ENCODE results near the gene HAPLN2. TPM values are rescaled to one million over a fixed set of nuclear protein-coding genes. Genes with fewer than 3 reads are reported as not detected.
"Not testable (repeated sequence)": the region's sequence is repeated elsewhere in the genome, so short reads cannot be mapped to it uniquely, and the experiment has no call there.

The HAPLN2 gene
- total RNA-seq, 1 donor from 2014 or later = not detected

GRCh38 chr1:156583821-156584622 is 35.2 kb upstream of the HAPLN2 start:
- peaks cover 2% of the 10 kb centered on the region for H3K27me3 ChIP-seq (ENCODE audit: control insufficient read depth, insufficient read depth, low read length)
- no peak overlapping the region for H3K4me3 ChIP-seq (ENCODE audit: low read depth, low read length)
- DNase-seq (ENCODE audit: low read depth) = peak; percentile 57
- TF ChIP-seq CTCF (IDR thresholded peaks at IDR 0.05; ENCODE audit: insufficient read depth, low read length, poor library complexity, severe bottlenecking) = peak; percentile 92
- H3K36me3 ChIP-seq (ENCODE audit: control insufficient read depth, insufficient read depth, low read length) = no peaks in the 10 kb centered on the region

DNA sequence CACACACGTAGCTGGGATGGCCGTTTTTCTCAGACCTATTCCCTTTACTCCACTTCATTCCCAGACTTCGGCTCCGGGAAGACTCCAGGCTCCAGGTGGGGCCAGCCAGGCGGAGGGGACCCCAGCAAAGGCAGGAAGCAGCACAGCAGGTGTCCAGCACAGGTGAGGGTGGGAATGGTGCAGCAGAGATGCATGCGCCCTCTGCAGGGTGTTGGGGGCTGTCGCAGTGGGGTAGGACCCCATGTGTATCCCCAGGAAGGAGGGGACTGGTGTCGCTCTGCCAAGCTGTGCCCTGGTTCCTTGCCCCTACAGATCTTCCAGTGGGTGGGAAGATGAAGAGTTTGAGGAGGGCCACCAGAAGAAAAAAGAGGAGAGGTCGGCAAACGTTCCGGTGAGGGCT is 34.4 kb upstream of the HAPLN2 start:
- H3K36me3 ChIP-seq (ENCODE audit: control insufficient read depth, insufficient read depth, low read length) = no peaks in the 10 kb centered on the region
- no peak for DNase-seq (ENCODE audit: low read depth)
- TF ChIP-seq CTCF (IDR thresholded peaks at IDR 0.05; ENCODE audit: insufficient read depth, low read length, poor library complexity, severe bottlenecking) = peak; percentile 49
- no peak overlapping the region for H3K4me3 ChIP-seq (ENCODE audit: low read depth, low read length)
- peaks cover 2% of the 10 kb centered on the region for H3K27me3 ChIP-seq (ENCODE audit: control insufficient read depth, insufficient read depth, low read length)

DNA sequence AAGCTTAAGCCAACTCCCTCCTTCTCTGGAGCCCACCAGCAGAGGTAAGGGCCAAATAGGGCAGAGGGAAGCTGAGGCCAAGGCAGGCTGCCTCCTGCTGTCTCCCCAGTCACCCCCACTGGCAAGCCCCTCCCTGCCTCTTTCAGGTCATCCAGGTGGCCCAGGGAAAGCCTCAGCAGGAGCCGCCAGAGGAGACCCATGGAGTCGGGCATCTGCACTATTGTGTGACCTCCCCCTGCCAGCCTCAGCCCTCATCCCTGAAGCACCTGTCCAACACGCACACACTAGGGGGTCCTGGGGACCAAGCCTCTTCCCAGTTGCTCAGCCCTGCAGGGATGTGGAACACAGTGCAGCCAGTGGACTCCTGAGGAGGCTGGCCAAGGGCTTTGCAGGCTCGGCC is 32.9 kb upstream of the HAPLN2 start:
- no peak for DNase-seq (ENCODE audit: low read depth)
- H3K27me3 ChIP-seq (ENCODE audit: control insufficient read depth, insufficient read depth, low read length) = peaks cover 2% of the 10 kb centered on the region
- no peak overlapping the region for H3K4me3 ChIP-seq (ENCODE audit: low read depth, low read length)
- no peak for TF ChIP-seq CTCF (IDR thresholded peaks at IDR 0.05; ENCODE audit: insufficient read depth, low read length, poor library complexity, severe bottlenecking)
- no peaks in the 10 kb centered on the region for H3K36me3 ChIP-seq (ENCODE audit: control insufficient read depth, insufficient read depth, low read length)

DNA sequence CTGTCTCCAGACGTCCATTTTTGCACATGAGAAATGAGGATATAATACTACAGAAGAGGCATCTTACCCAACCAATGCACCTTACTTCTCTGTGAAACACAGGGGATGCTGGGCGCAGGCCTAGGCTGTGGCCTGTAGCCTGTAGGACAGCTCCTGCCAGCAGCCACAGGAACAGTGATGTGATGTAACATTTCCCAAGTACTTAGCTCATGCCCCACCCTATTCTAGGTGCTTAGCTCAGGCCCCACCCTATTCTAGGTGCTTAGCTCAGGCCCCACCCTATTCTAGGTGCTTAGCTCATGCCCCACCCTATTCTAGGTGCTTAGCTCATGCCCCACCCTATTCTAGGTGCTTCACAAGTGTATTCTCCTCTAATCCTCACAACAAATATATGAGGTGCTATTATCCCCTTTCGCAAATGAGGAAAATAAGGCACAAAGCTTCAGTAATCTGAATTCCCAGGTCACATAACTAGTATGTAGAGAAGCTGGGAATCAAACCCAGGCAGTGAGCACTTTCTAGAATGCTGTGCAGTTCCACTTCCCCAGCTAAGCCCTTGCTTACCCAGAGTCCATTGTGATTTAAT is 32.2 kb upstream of the HAPLN2 start:
- H3K27me3 ChIP-seq (ENCODE audit: control insufficient read depth, insufficient read depth, low read length) = peaks cover 2% of the 10 kb centered on the region
- no peak overlapping the region for H3K4me3 ChIP-seq (ENCODE audit: low read depth, low read length)
- no peak for TF ChIP-seq CTCF (IDR thresholded peaks at IDR 0.05; ENCODE audit: insufficient read depth, low read length, poor library complexity, severe bottlenecking)
- no peak for DNase-seq (ENCODE audit: low read depth)
- no peaks in the 10 kb centered on the region for H3K36me3 ChIP-seq (ENCODE audit: control insufficient read depth, insufficient read depth, low read length)

DNA sequence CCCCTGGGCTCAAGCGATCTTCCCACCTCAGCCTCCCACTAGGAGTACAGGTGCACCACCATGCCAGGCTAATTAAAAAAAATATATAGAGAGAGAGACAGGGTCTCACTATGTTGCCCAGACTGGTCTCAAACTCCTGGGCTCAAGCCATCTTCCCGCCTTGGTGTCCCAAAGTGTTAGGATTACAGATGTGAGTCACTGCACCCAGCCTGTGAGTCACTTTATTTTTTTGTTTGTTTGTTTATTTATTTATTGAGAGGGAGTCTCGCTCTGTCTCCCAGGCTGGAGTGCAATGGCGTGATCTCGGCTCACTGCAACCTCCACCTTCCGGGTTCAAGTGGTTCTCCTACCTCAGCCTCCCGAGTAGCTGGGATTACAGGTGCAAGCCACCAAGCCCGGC is 31.3 kb upstream of the HAPLN2 start:
- H3K36me3 ChIP-seq (ENCODE audit: control insufficient read depth, insufficient read depth, low read length); DNase-seq (ENCODE audit: low read depth); H3K27me3 ChIP-seq (ENCODE audit: control insufficient read depth, insufficient read depth, low read length); H3K4me3 ChIP-seq (ENCODE audit: low read depth, low read length): not testable (repeated sequence)

DNA sequence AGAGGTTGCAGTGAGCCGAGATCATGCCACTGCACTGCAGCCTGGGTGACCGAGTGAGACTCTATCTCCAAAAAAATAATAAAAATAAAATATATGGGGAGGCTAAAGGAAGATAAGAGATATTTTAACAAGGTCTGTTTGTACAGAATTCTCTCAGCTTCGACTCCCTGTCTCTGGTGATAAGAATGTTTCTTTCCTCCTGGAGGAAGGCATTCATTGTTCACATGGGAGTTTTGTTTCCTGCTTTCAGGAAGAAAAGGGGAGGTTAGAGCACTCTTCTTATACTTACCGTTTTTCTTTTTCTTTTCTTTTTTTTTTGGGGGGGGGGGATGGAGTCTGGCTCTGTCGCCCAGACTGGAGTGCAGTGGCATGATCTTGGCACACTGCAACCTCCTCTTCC is 29.7 kb upstream of the HAPLN2 start:
- TF ChIP-seq CTCF (IDR thresholded peaks at IDR 0.05; ENCODE audit: insufficient read depth, low read length, poor library complexity, severe bottlenecking) = no peak
- no peak for DNase-seq (ENCODE audit: low read depth)
- Histone ChIP-seq H3K27me3 (ENCODE audit: control insufficient read depth, insufficient read depth, low read length) (peaks cover 2% of the 10 kb centered on the region), H3K36me3 (ENCODE audit: control insufficient read depth, insufficient read depth, low read length) (peaks cover 2% of the 10 kb centered on the region), H3K4me3 (ENCODE audit: low read depth, low read length) (no peak overlapping the region)

Measured in kidney epithelial cell (primary cell).